SK-N-SH (cell line): ENCODE measurements around the gene CORO6. TPM values are rescaled to one million over a fixed set of nuclear protein-coding genes. Genes with fewer than 3 reads are reported as not detected.

ENCODE experiments used
- CTCF ChIA-PET: fragments of 300-600, 350-600 bp; formaldehyde crosslinking; extraction: SDS; loops from one replicate; lab custom pipeline; 2021; lab: Yijun Ruan, JAX
- POLR2A ChIA-PET: fragments of 350-600 bp; sonication (Branson Sonifier 250); formaldehyde crosslinking; extraction: SDS; loops from one replicate; lab custom pipeline; 2020; ENCODE audit warnings: antibody characterized with exemption, inconsistent platforms; lab: Yijun Ruan, JAX
- DNase-seq: peaks from one replicate; pipeline ENCODE4 v3.0.0; 2012
- H2AFZ ChIP-seq: fragments of 200-600 bp; sonication (generic); 2 replicates; pipeline ENCODE4 v1.8.1; 2016; ENCODE audit warnings: antibody characterized with exemption, mild to moderate bottlenecking, low read depth
- H3F3A ChIP-seq: fragments of 200-600 bp; sonication (generic); replicated peaks from 2 replicates; pipeline ENCODE3; 2016; ENCODE audit warnings: antibody characterized with exemption, mild to moderate bottlenecking; ENCODE audit not compliant: insufficient read depth
- H3K27ac ChIP-seq, 2 experiments: fragments of 200-500 bp in 1 of 2; fragments of 200-600 bp in 1 of 2; sonication (Bioruptor generic) in 1 of 2; sonication (generic), shearing (Covaris generic) in 1 of 2; 2 replicates each; pipeline versions ENCODE4 v1.5.1 to v1.6.1; 2014 to 2016; ENCODE audit warnings: low read depth in 2 of 2, inconsistent platforms in 1 of 2, low read length in 1 of 2, mild to moderate bottlenecking in 1 of 2, mixed read lengths in 1 of 2
- H3K27me3 ChIP-seq: fragments of 200-600 bp; sonication (generic), shearing (Covaris generic); 2 replicates; pipeline ENCODE4 v1.6.1; 2016; ENCODE audit warnings: mixed run types; ENCODE audit not compliant: insufficient read depth
- H3K36me3 ChIP-seq, 2 experiments: fragments of 200-500 bp in 1 of 2; fragments of 200-600 bp in 1 of 2; sonication (Bioruptor generic) in 1 of 2; sonication (generic) in 1 of 2; replicated peaks in 1 of 2; 2 replicates each; pipeline versions ENCODE3 to v1.5.1; 2014 to 2016; ENCODE audit warnings: low read length in 1 of 2, mild to moderate bottlenecking in 1 of 2; ENCODE audit not compliant: insufficient read depth in 2 of 2, control insufficient read depth in 1 of 2
- H3K4me1 ChIP-seq, 2 experiments: fragments of 200-500 bp in 1 of 2; fragments of 200-600 bp in 1 of 2; sonication (Bioruptor generic) in 1 of 2; sonication (generic), shearing (Covaris generic) in 1 of 2; 2 replicates each; pipeline versions ENCODE4 v1.5.1 to v1.6.1; 2014 to 2016; ENCODE audit warnings: low read depth in 1 of 2, low read length in 1 of 2, mixed run types in 1 of 2; ENCODE audit not compliant: insufficient read depth in 2 of 2, control insufficient read depth in 1 of 2
- H3K4me2 ChIP-seq: fragments of 200-600 bp; sonication (generic), shearing (Covaris generic); 2 replicates; pipeline ENCODE4 v1.6.1; 2017; ENCODE audit warnings: mixed run types
- H3K4me3 ChIP-seq, 2 experiments: fragments of 200-500 bp in 1 of 2; fragments of 200-600 bp in 1 of 2; sonication (Bioruptor generic) in 1 of 2; sonication (generic), shearing (Covaris generic) in 1 of 2; 2 replicates each; pipeline versions ENCODE4 v1.5.1 to v1.8.1; 2014 to 2016; ENCODE audit warnings: low read depth in 2 of 2, inconsistent platforms in 1 of 2, low read length in 1 of 2, mild to moderate bottlenecking in 1 of 2, mixed read lengths in 1 of 2, moderate library complexity in 1 of 2
- H3K79me2 ChIP-seq: fragments of 200-600 bp; sonication (generic); 2 replicates; pipeline ENCODE4 v1.8.1; 2017; ENCODE audit warnings: mild to moderate bottlenecking; ENCODE audit not compliant: insufficient read depth
- H3K9ac ChIP-seq: fragments of 200-600 bp; sonication (generic); 2 replicates; pipeline ENCODE4 v1.6.1; 2017; ENCODE audit warnings: mixed run types
- H3K9me2 ChIP-seq: fragments of 200-600 bp; sonication (generic); 2 replicates; pipeline ENCODE4 v1.6.1; 2017; ENCODE audit warnings: mixed run types
- H3K9me3 ChIP-seq: fragments of 200-600 bp; sonication (generic); 2 replicates; pipeline ENCODE4 v1.6.1; 2017; ENCODE audit warnings: mixed run types, mild to moderate bottlenecking, moderate library complexity
- H4K20me1 ChIP-seq: fragments of 200-600 bp; sonication (generic); 2 replicates; pipeline ENCODE4 v1.6.1; 2017; ENCODE audit warnings: mild to moderate bottlenecking, mixed run types; ENCODE audit not compliant: insufficient read depth
- ELF1 ChIP-seq: IDR thresholded peaks from 2 replicates; pipeline ENCODE4 v1.4.0; 2012
- FOSL2 ChIP-seq: IDR thresholded peaks from 2 replicates; pipeline ENCODE4 v1.4.0; 2012; ENCODE audit warnings: low read depth, mild to moderate bottlenecking, moderate library complexity, borderline replicate concordance
- MXI1 ChIP-seq: IDR thresholded peaks from 2 replicates; pipeline ENCODE4 v1.6.1; 2012; ENCODE audit warnings: mild to moderate bottlenecking, low read depth, low read length, improper control_type of control experiment
- RAD21 ChIP-seq: IDR thresholded peaks from 2 replicates; pipeline ENCODE4 v1.6.1; 2012; ENCODE audit warnings: mild to moderate bottlenecking, low read length
- RCOR1 ChIP-seq: fragments of 150-350 bp; IDR thresholded peaks from 2 replicates; pipeline ENCODE4 v1.6.1; 2017; ENCODE audit warnings: antibody characterized with exemption, low read length
- RXRA ChIP-seq: IDR thresholded peaks from 2 replicates; pipeline ENCODE4 v1.4.0; 2012; ENCODE audit warnings: low read depth, mild to moderate bottlenecking, borderline replicate concordance
- SMC3 ChIP-seq: IDR thresholded peaks from 2 replicates; pipeline ENCODE4 v1.6.1; 2012; ENCODE audit warnings: low read depth, low read length, improper control_type of control experiment
- USF2 ChIP-seq: fragments of 150-350 bp; IDR thresholded peaks from 2 replicates; pipeline ENCODE4 v1.6.1; 2017; ENCODE audit warnings: antibody characterized with exemption, low read length, low read depth, borderline replicate concordance
- WGBS: methylation state at CpG from one replicate; pipeline ENCODE4 v1.1.6; 2017; ENCODE audit warnings: low lambda C conversion rate; 5-methylcytosine and 5-hydroxymethylcytosine counted together
- polyA plus RNA-seq, 3 experiments: library from polyadenylated mRNA; depleted of rRNA; stranded (reverse); fragments of >200 nt; gene quantifications; 2 replicates each; pipeline ENCODE4 v1.2.3, GENCODE V29; 2012
- TF ChIP-seq, protein P1 (sequence below): IDR thresholded peaks from 2 replicates; pipeline ENCODE4; 2012

Gene CORO6
- polyA plus RNA-seq, 1 of the 3 experiments (the other 2 are of a cell fraction), result 18.4 TPM

GRCh38 chr17:29625037-29625750 is 2.5 kb upstream of the CORO6 start:
- CTCF ChIA-PET, result interaction anchor here (0.8 to 3.1 kb wide), 5 partner anchors 14 to 306 kb away, joined by 3 to 12 read pairs (median 4); partner anchors contain the start of gene ANKRD13B
- peak; percentile 66 for DNase-seq
- no peaks in the 10 kb centered on the region for H3F3A ChIP-seq
- TF ChIP-seq RCOR1, result no peak
- no peak for TF ChIP-seq RXRA
- peak; percentile 25; the same call in 1 of the 2 replicates for TF ChIP-seq RAD21
- TF ChIP-seq USF2, result no peak
- TF ChIP-seq ELF1, result no peak; the same call in 1 of the 2 replicates
- TF ChIP-seq, protein P1, sequence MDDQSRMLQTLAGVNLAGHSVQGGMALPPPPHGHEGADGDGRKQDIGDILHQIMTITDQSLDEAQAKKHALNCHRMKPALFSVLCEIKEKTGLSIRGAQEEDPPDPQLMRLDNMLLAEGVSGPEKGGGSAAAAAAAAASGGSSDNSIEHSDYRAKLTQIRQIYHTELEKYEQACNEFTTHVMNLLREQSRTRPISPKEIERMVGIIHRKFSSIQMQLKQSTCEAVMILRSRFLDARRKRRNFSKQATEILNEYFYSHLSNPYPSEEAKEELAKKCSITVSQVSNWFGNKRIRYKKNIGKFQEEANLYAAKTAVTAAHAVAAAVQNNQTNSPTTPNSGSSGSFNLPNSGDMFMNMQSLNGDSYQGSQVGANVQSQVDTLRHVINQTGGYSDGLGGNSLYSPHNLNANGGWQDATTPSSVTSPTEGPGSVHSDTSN, result no peak
- TF ChIP-seq FOSL2, result no peak
- H3K9me2 ChIP-seq, result no peaks in the 10 kb centered on the region
- 88% methylated on average over 7 of the region's 8 CpGs for WGBS
- H3K36me3 ChIP-seq, result peaks cover 0 to 16% of the 10 kb centered on the region in 2 experiments
- no peak overlapping the region for H3K9ac ChIP-seq
- no peak overlapping the region for H3K4me3 ChIP-seq
- H3K79me2 ChIP-seq, result no peaks in the 10 kb centered on the region
- POLR2A ChIA-PET, result interaction anchor here (0.6 to 1.1 kb wide), 4 partner anchors 21 to 214 kb away, joined by 3 to 5 read pairs (median 4); no protein-coding TSS in a partner anchor
- H3K4me1 ChIP-seq, result peaks cover 11 to 80% of the 10 kb centered on the region in 2 experiments
- H3K9me3 ChIP-seq, result no peaks in the 10 kb centered on the region
- no peaks in the 10 kb centered on the region for H3K27me3 ChIP-seq
- H4K20me1 ChIP-seq, result no peaks in the 10 kb centered on the region
- H3K27ac ChIP-seq, result peak overlapping the region in 1 of 2 experiments; percentile 92; a peak in 2 of 4 replicates
- H2AFZ ChIP-seq, result no peak overlapping the region
- H3K4me2 ChIP-seq, result no peak overlapping the region

DNA sequence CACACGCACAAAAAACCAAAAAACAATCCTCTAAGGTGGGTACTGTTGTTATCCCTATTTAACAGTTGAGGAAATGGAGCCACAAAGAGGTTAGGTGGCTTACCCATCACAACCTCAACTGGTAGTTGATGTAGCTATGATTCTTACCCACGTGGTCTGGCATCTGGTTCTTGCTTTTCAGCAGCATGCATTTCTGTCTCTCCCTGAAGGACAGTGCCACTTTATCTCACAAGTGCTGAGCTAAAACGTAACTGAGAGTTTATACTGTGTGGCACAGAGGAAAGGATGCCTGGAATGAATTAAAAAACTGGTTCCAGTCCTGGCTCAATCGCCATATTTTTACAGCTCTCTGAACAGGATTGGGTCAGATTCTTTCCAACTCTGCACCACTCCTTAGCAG is 1.9 kb upstream of the CORO6 start:
- peak overlapping the region in 1 of 2 experiments; percentile 92; a peak in 2 of 4 replicates for H3K27ac ChIP-seq
- H2AFZ ChIP-seq, result no peak overlapping the region
- DNase-seq, result peak; percentile 41
- no peaks in the 10 kb centered on the region for H4K20me1 ChIP-seq
- H3K4me3 ChIP-seq, result no peak overlapping the region
- peaks cover 17 to 80% of the 10 kb centered on the region in 2 experiments for H3K4me1 ChIP-seq
- WGBS, result 51% methylated on average over 4 of the region's 4 CpGs
- POLR2A ChIA-PET, result interaction anchor here (0.6 to 1.1 kb wide), 5 partner anchors 22 to 136 kb away, joined by 3 to 4 read pairs (median 3); no protein-coding TSS in a partner anchor
- no peaks in the 10 kb centered on the region for H3K9me2 ChIP-seq
- no peak overlapping the region for H3K9ac ChIP-seq
- H3K36me3 ChIP-seq, result peaks cover 0 to 14% of the 10 kb centered on the region in 2 experiments
- no peaks in the 10 kb centered on the region for H3F3A ChIP-seq
- H3K79me2 ChIP-seq, result no peaks in the 10 kb centered on the region
- H3K27me3 ChIP-seq, result no peaks in the 10 kb centered on the region
- no peak overlapping the region for H3K4me2 ChIP-seq
- TF ChIP-seq MXI1, result peak; percentile 91
- no peak for TF ChIP-seq SMC3
- H3K9me3 ChIP-seq, result no peaks in the 10 kb centered on the region
- CTCF ChIA-PET, result interaction anchor here (1.3 to 3.1 kb wide), 4 partner anchors 15 to 183 kb away, joined by 3 to 12 read pairs (median 5); partner anchors contain the start of gene ANKRD13B
